Head of caudate nucleus (tissue), 42 donors: ENCODE data around the gene GPR158.
"Not testable (repeated sequence)": the region's sequence is repeated elsewhere in the genome, so short reads cannot be mapped to it uniquely, and the experiment has no call there.

Experiments used
- DNase-seq, 42 donors: peaks; one replicate each; pipeline versions ENCODE4 v3.0.0 to v3.0.0-alpha.2; 2020 to 2021; ENCODE audit warnings: mixed read lengths in 7 of 42
- intact Hi-C: fragments of 100-400 bp; cut with DNase I; formaldehyde crosslinking; loops from one replicate; pipeline ENCODE4 v1.15.0; 2022

Gene GPR158

GRCh38 chr10:25382901-25383300 lies 208.1 kb downstream of the GPR158 start:
- DNase-seq, intact Hi-C loops: not testable (repeated sequence)

- DNase-seq = peak in 1 of 42 donors; percentile 14
- intact Hi-C loops = no loop called here
These were observed 208.9 kb downstream of the GPR158 start for GRCh38 chr10:25383686-25384085.

- no peak for DNase-seq
- intact Hi-C loops = no loop called here
These were observed 209.8 kb downstream of the GPR158 start for GRCh38 chr10:25384618-25385017.

- no peak for DNase-seq
These were observed 213.5 kb downstream of the GPR158 start for GRCh38 chr10:25388188-25388861.

GRCh38 chr10:25388862-25389206 lies 214.0 kb downstream of the GPR158 start:
- no peak for DNase-seq
- intact Hi-C loops = no loop called here

More at GRCh38 chr10:25388188-25388861, 213.5 kb downstream of the GPR158 start:
- intact Hi-C loops = no loop called here

GRCh38 chr10:25390733-25391132 lies 215.9 kb downstream of the GPR158 start:
- no peak for DNase-seq
- intact Hi-C loops = no loop called here

- no peak for DNase-seq
- intact Hi-C loops = no loop called here
These were observed 217.3 kb downstream of the GPR158 start for GRCh38 chr10:25392132-25392531.

GRCh38 chr10:25393621-25394020 lies 218.8 kb downstream of the GPR158 start:
- intact Hi-C loops = no loop called here
- no peak for DNase-seq

- DNase-seq = no peak
- intact Hi-C loops = no loop called here
These were observed 223.9 kb downstream of the GPR158 start for GRCh38 chr10:25398680-25399079.

GRCh38 chr10:25405871-25406270 lies 231.1 kb downstream of the GPR158 start:
- no peak for DNase-seq
- intact Hi-C loops = no loop called here

GRCh38 chr10:25417611-25418010 lies 242.8 kb downstream of the GPR158 start:
- DNase-seq = no peak
- intact Hi-C loops = no loop called here

GRCh38 chr10:25425776-25426175 lies 251.0 kb downstream of the GPR158 start:
- no peak for DNase-seq
- intact Hi-C loops = no loop called here

GRCh38 chr10:25436431-25436830 lies 261.6 kb downstream of the GPR158 start:
- intact Hi-C loops = no loop called here
- DNase-seq = no peak

GRCh38 chr10:25441270-25441669 lies 266.5 kb downstream of the GPR158 start:
- intact Hi-C loops = no loop called here
- peak in 15 of 42 donors; percentile 7 to 63 (median 32) for DNase-seq

- intact Hi-C loops = no loop called here
These were observed 269.5 kb downstream of the GPR158 start for GRCh38 chr10:25444266-25444665.

GRCh38 chr10:25451401-25451800 lies 276.6 kb downstream of the GPR158 start:
- DNase-seq = no peak
- intact Hi-C loops = no loop called here

More at GRCh38 chr10:25444266-25444665, 269.5 kb downstream of the GPR158 start:
- no peak for DNase-seq

GRCh38 chr10:25453619-25454018 lies 278.8 kb downstream of the GPR158 start:
- intact Hi-C loops = no loop called here
- no peak for DNase-seq

- no peak for DNase-seq
- intact Hi-C loops = no loop called here
These were observed 281.3 kb downstream of the GPR158 start for GRCh38 chr10:25455980-25456567.

GRCh38 chr10:25457552-25457951 lies 282.8 kb downstream of the GPR158 start:
- no peak for DNase-seq
- intact Hi-C loops = no loop called here

- DNase-seq = no peak
- intact Hi-C loops = no loop called here
These were observed 291.0 kb downstream of the GPR158 start for GRCh38 chr10:25465582-25466372.
